HG02852 (cell line): ENCODE data around the gene ATF6B.
"Not testable (repeated sequence)": the region's sequence is repeated elsewhere in the genome, so short reads cannot be mapped to it uniquely, and the experiment has no call there.

Source experiments
- ATAC-seq: cut with Tn5 transposase; IDR thresholded peaks from one replicate; pipeline ENCODE4 v1.9.1; 2021; ENCODE audit warnings: mild to moderate bottlenecking, moderate library complexity; ENCODE audit not compliant: unreplicated experiment

The ATF6B gene

GRCh38 chr6:32154514-32155161, 26.6 kb upstream of the ATF6B start:
- no peak for ATAC-seq

- no peak for ATAC-seq
Observed at GRCh38 chr6:32153564-32154513, 25.8 kb upstream of the ATF6B start, which contains the start of gene PPT2. Gene PPT2 (plus strand): TSS chr6:32154141. CDS start chr6:32154595, 454 bp downstream.

GRCh38 chr6:32152769-32153563, 24.9 kb upstream of the ATF6B start:
- no peak for ATAC-seq

- ATAC-seq: no peak
Observed at GRCh38 chr6:32151863-32152768, 24.1 kb upstream of the ATF6B start, which contains the start of gene PRRT1. Gene PRRT1 (minus strand): TSS chr6:32151939. CDS start chr6:32151827, 112 bp downstream.

GRCh38 chr6:32151181-32151862, 23.3 kb upstream of the ATF6B start:
- no peak for ATAC-seq

- no peak for ATAC-seq
Observed at GRCh38 chr6:32149932-32150870, 22.2 kb upstream of the ATF6B start.

- ATAC-seq: no peak
Observed at GRCh38 chr6:32149092-32149755, 21.2 kb upstream of the ATF6B start.

GRCh38 chr6:32148289-32149091, 20.4 kb upstream of the ATF6B start:
- no peak for ATAC-seq

- ATAC-seq: no peak
Observed at GRCh38 chr6:32147401-32148132, 19.5 kb upstream of the ATF6B start.

GRCh38 chr6:32146687-32147086, 18.6 kb upstream of the ATF6B start:
- ATAC-seq: no peak

- no peak for ATAC-seq
Observed at GRCh38 chr6:32146287-32146686, 18.2 kb upstream of the ATF6B start.

- ATAC-seq: not testable (repeated sequence)
Observed at GRCh38 chr6:32144238-32144637, 16.2 kb upstream of the ATF6B start.

- no peak for ATAC-seq
Observed at GRCh38 chr6:32140420-32141046, 12.5 kb upstream of the ATF6B start.

GRCh38 chr6:32139590-32139989, 11.5 kb upstream of the ATF6B start:
- no peak for ATAC-seq

- ATAC-seq: no peak
Observed at GRCh38 chr6:32137454-32137853, 9.4 kb upstream of the ATF6B start.

GRCh38 chr6:32133786-32134185, 5.7 kb upstream of the ATF6B start:
- ATAC-seq: no peak
